Measurements from ENCODE around the gene FBL.

The FBL gene

GRCh38 chr19:39838569-39838968 lies 7.6 kb downstream of the FBL start:
- TF ChIP-seq CTCF (IDR thresholded peaks at IDR 0.05; ENCODE audit: extremely low read depth, missing control alignments) = no peak
- no peak for DNase-seq (ENCODE audit: low spot score)

- no peak for DNase-seq (ENCODE audit: low spot score)
These were observed 8.2 kb downstream of the FBL start for GRCh38 chr19:39837978-39838377.

GRCh38 chr19:39834287-39834841 lies 11.8 kb downstream of the FBL start:
- DNase-seq (ENCODE audit: low spot score) = no peak
- TF ChIP-seq CTCF (IDR thresholded peaks at IDR 0.05; ENCODE audit: extremely low read depth, missing control alignments) = no peak

More at GRCh38 chr19:39837978-39838377, 8.2 kb downstream of the FBL start:
- no peak for TF ChIP-seq CTCF (IDR thresholded peaks at IDR 0.05; ENCODE audit: extremely low read depth, missing control alignments)

GRCh38 chr19:39833464-39834286 lies 12.5 kb downstream of the FBL start, which contains the start of gene DYRK1B:
Gene DYRK1B, minus strand, starts transcription at chr19:39834162. Its CDS starts 2,295 bp downstream, at chr19:39831867.
- TF ChIP-seq CTCF (IDR thresholded peaks at IDR 0.05; ENCODE audit: extremely low read depth, missing control alignments) = no peak
- peak; percentile 98 for DNase-seq (ENCODE audit: low spot score)

GRCh38 chr19:39833160-39833463 lies 13.1 kb downstream of the FBL start:
- TF ChIP-seq CTCF (IDR thresholded peaks at IDR 0.05; ENCODE audit: extremely low read depth, missing control alignments) = no peak
- DNase-seq (ENCODE audit: low spot score) = no peak

GRCh38 chr19:39832341-39833083 lies 13.7 kb downstream of the FBL start:
- no peak for TF ChIP-seq CTCF (IDR thresholded peaks at IDR 0.05; ENCODE audit: extremely low read depth, missing control alignments)
- no peak for DNase-seq (ENCODE audit: low spot score)

- no peak for TF ChIP-seq CTCF (IDR thresholded peaks at IDR 0.05; ENCODE audit: extremely low read depth, missing control alignments)
- DNase-seq (ENCODE audit: low spot score) = no peak
These were observed 14.5 kb downstream of the FBL start for GRCh38 chr19:39831679-39832078.
